Stimulated activated CD8-positive, alpha-beta memory T cell treated with anti-CD3 and anti-CD28 coated beads, Interleukin-7, amount 100 ng/mL, for 4 hours (primary cell): ENCODE measurements around the gene CNKSR3.

Source experiments
- DNase-seq, 2 donors: peaks; one replicate each; pipeline ENCODE4 v3.0.0-alpha.2; 2020; ENCODE audit warnings: low read depth in 2 of 2

CNKSR3 gene

GRCh38 chr6:154383273-154383672, 127.2 kb downstream of the CNKSR3 start:
- no peak for DNase-seq

GRCh38 chr6:154382740-154383139, 127.7 kb downstream of the CNKSR3 start:
- no peak for DNase-seq

DNA sequence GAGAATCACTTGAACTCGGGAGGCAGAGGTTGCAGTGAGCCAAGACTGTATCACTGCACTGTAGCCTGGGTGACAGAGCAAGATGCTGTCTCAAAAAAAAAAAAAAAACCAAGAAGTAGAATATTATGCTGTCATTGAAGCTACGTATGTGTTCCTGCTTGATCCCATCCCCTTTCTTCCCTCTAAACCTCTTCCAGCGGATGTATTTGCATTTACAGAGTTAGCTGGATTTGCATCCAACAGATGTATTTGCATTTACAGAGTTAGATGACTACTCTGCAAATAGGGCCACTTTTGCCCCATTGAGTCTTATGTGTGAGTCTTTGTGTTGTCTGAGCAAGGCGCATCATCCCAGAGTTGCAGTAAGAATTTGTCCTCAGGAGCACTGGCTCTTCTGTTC, 128.9 kb downstream of the CNKSR3 start:
- DNase-seq, result no peak

DNA sequence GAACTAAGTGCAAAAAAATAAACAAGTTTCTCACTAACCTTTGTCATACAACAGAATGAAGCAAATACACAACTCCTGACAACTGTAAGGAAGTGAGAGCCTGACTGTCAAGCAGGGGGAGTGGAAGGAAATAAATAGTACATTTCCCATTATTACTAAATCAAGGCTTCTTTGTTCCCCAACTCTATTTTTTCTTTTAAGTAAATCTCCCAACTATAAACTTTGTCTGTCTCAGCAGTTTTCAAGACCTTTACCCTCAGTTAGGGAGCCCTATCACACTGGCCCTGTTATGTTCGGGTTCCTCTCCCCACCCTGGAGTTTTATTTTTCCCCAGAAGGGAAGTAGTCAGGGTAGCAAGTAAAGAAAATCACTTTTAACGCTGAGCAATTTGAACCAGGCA, 129.7 kb downstream of the CNKSR3 start:
- DNase-seq, result no peak

DNA sequence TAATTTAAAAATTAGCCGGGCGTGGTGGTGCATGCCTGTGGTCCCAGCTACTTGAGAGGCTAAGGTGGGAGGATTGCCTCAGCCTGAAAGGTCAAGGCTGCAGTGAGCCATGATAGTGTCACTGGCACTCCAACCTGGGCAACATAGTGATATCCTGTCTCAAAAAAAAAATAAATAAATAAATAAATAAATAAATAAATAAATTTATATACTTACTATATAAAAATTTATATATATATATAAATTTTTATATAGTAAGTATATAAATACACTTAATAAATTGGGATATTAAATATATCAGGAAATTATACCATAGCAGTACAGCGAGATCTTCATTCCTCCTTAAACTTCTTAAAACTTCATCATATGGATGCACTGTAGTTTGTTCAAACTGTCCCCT, 130.9 kb downstream of the CNKSR3 start:
- DNase-seq, result no peak

DNA sequence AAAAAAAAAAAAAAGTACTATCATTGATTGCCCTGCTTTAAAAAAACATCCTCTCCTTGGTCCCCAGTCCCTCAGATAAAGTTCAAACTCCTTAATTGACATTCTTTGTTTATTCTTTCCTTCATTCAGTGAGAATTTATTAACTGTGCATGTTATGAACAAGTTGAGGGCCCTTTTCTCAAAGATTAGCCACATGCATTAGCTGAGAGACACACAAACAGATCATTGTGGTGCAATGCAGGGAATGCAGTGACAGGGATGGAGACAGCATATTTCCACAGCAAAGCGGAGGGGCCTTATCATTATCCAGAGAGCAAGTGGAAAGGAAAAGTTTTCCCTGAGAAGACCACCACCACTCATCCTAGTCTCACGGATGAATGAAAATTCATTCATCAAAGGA, 132.0 kb downstream of the CNKSR3 start:
- no peak for DNase-seq

DNA sequence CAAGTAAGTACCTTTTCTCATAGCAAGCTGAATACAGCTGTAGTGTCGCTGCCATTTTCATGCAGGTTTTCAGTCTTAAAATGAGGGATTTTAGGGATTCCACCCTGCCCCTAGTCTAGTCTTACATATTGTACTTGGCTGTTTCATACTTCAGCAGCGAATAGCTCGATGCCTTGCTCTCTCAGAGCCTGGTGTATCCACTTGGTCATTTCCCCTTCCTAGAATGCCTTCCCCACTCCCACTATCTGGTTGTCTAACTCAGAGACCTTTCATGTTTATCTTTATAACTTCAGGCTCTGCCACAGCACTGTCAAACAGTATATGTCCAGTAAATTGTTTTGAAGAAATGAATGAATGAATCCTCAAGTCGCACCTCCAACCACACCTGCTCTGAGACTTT, 132.8 kb downstream of the CNKSR3 start:
- DNase-seq, result no peak

DNA sequence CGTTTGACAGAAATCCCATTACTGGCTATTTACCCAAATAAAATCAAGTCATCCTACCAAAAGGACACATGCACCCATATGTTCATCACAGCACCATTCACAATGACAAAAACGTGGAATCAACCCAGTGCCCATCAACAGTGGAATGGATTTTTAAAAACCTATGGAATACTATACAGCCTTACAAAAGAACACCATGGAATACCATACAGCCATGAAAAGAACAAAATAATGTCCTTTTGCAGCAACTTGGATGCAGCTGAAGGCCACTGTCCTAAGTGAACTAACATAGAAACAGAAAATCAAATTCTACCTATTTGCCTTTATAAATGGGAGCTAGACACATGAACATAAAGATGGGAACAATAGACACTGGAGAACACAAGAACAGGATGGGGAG, 136.5 kb downstream of the CNKSR3 start:
- DNase-seq, result no peak

DNA sequence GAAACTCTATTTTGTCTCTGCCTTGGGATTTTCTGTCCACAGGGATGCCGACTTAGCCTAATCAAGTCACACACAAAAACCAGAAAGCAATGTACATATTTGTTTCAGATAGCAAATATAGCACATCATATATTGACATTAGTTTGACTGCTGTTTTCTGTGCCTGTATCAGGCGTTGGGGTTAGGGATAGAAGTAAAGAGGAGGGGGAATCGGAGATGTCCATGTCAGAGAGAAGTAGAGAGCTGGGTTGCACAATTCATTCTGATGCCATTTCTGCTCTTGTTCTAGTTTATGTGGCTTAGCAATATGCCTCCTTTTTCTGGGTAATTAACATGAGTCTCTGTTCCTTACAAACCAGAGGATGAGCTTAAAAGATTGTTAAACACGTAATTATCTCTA, 139.2 kb downstream of the CNKSR3 start:
- no peak for DNase-seq

DNA sequence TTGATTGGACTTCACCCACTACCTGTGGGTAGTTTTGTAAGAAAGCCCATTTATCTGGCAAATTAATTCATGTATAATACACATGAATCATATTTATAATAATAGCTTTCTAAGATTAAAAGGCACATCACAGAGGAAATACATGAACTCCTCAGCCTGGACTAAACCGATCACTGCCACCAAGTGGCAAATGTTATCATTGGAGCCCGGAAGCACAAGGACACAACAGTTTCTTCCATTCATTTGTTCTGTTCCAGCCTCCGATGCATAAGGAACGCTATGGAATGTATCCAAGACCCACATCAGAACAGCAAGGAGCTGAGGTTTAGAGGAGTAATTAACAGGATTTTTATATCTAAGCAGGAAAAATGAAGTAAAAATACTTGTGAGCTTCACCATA, 139.9 kb downstream of the CNKSR3 start:
- DNase-seq, result no peak

DNA sequence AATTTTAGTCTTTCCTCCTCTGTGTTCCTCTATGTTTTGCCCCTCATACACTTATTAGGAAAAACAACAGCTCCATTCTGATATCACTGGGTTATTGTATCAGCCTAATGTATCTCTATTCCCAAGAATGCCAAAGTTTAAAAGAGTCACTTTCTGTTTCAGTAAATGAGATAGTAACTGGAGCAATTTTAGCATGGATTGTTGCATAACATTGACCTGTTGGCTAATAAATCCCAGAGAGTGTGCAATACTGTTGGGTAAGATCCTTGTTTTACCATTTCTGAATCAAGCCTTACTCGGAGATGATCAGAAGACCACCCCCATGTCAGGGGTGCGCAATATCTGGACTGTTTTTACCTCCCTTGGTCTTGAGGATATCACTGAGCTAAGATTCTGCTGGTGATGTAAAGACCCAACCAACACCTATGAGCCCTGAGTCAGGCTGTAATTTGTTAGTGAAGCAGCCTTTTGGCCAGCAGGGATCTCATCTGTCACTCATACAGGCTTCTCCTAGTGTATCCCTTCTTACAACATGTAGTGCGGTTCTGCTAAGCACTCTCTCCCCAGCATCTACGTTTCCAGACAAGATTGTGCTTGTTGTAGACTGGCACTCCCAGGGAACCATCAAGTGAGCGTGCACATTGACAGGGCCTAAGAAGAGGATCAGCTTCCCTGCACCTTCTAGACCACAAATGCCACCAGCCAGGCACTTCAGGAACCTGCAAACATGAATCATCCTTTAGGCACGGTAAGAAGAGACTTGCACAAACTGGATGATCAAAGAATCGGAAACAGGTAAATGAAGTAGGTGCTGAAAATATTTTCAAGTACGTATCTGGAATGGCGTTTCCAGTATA, 142.4 kb downstream of the CNKSR3 start:
- DNase-seq, result no peak

DNA sequence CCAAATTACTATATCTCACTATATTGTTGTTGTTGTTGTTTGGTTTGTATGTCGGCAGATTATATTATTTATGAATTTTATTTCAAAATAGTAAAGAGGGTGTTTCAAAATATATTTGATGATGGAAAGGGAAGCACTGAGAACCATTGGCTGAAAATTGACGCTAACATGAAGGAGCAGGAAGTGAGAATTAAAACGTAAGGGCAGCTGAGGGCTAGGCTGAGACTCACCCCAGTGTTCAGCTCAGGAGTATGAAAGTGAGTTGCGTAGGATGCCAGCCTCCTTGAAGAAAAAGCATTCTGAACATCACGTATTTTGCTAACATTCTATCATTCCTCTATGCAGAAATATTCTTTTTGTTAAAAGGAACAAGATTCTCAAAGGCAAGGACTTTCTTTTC, 143.1 kb downstream of the CNKSR3 start:
- DNase-seq, result no peak

- DNase-seq, result no peak
Observed at GRCh38 chr6:154363821-154364220, 146.7 kb downstream of the CNKSR3 start.

DNA sequence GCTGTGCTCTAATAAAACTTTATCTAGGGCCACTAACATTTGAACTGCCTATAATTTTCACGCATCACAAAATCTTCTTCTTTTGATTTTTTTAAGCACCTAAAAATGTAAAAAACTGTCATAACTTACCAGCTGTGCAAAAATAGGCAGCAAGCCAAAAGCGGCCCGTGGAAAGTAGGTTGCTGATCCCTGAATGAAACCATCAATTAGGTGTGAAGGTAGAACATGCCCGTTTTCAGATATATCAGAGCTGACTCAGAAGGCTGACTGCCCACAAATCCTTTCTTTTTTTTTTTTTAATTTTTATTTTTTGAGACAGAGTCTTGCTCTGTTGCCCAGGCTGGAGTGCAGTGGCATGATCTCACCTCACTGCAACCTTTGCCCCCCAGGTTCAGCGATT, 149.0 kb downstream of the CNKSR3 start:
- DNase-seq, result no peak

- DNase-seq, result no peak
Observed at GRCh38 chr6:154360476-154360875, 150.0 kb downstream of the CNKSR3 start.

- no peak for DNase-seq
Observed at GRCh38 chr6:154359679-154360078, 150.8 kb downstream of the CNKSR3 start.

DNA sequence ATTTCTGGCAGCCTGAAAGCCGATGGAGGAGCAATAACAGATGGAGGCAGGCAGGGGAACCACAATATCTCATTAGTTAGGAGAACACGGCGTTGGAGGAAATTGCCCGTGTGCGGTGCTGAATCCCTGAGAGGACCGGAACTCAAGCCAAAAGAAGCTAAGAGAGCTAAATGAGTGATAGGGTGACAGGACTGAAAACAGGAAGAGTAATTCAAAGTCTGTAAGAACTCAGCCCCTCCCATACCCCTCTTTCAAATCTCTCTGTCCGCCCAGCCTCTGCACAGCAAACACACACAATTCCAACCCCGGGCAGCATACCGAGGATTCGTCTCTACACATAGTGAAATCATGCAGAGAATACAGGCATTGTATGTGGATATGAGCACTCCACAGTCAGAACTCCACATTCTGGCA, 151.3 kb downstream of the CNKSR3 start:
- no peak for DNase-seq

DNA sequence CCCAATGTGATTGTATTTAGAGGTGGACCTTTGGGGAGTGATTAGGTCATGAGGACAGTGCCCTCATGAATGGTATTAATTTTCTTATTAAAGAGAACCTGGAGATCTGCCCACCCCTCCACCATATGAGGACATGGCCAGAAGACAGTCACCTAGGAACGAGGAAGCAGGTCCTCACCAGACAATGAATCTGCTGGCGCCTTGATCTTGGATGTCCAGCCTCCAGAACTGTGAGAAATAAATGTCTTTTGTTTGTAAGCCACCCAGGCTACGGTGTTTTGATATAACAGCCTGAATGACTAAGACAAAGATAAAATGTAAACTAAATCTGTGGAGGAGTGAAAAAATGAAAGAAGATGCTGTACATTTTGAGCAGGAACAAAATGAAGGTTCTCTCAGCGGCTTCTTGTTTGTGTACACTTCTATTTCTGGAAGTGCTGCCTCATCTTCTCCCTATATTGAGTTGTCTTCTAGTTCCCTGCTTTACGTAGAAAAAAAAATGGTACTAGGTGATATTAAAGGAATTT, 152.4 kb downstream of the CNKSR3 start:
- DNase-seq, result no peak

DNA sequence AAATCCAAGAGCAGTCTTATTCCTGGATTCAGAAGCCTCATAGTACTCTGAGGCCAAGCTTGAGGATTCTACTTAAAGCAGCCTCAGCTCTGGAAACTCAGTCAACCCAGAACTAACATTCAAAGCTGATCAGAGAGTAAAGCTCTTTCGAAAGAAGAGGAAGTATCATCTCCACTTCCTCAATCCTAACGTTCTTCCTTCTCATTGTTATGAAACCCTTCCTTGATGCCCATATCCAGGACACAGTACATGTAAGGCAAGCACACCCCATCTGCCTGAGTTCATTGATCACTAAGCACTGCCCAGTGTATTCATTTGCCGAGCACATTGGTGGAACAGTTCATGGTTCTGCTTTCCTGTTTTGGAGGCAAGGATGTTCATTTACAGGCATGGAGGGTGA, 153.8 kb downstream of the CNKSR3 start, which contains the start of gene IPCEF1:
IPCEF1 (minus strand) TSS at position 114 of the 400 bp plus-strand sequence. CDS start 90,856 bp downstream, outside the sequence.
- DNase-seq, result no peak

- no peak for DNase-seq
Observed at GRCh38 chr6:154356113-154356512, 154.4 kb downstream of the CNKSR3 start.

- DNase-seq, result no peak
Observed at GRCh38 chr6:154354265-154354777, 156.2 kb downstream of the CNKSR3 start.

DNA sequence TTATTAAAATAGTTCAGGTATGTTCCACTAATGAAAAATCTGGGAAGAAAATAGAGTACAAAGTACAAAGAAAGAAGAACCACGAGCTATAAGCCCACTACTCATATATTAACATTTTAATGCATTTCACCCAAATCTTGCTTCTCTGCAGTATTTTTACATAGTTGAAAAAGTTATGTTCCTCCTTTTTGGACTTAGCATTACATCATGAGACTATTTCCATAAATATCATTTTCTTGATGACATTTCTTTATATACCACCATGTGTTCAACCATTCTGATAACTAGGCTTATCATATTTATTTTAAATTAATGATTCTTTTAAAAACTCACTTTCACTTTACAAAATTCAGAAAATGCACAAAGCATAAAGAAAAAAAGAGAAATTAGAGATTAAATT, 156.9 kb downstream of the CNKSR3 start:
- DNase-seq, result no peak

DNA sequence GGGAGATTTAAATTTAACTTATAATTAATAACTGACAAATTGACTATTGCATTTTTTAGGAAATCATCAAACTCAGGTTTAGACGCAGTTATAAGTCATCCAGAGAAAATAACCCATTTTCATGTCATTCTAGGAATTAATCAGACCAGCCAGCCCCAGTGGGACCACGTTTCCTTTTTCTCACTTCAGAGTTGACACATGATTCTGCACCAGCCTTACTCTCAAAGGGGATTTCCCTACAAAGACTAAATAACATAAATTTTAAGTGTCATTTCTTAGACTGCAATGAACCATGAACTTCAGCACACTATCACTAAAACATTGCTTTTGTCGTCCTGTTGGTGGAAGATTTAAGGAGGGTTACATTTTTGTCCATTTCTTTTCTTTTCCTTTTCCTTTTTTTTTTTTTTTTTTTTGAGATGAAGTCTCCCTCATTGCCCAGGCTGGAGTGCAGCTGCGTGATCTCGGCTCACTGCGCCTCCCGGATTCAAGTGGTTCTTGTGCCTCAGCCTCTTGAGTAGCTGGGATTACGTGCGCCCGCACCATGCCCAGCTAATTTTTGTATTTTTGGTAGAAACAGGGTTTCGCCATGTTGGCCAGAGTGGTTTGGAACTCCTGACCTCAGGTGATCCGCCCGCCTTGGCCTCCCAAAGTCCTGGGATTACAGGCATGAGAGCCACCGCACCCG, 157.4 kb downstream of the CNKSR3 start:
- no peak for DNase-seq
